ENCODE measurements around the gene XPA.
"Not testable (repeated sequence)": the region's sequence is repeated elsewhere in the genome, so short reads cannot be mapped to it uniquely, and the experiment has no call there.

XPA gene

GRCh38 chr9:97703437-97704344 is 6.6 kb upstream of the XPA start:
- DNase-seq: peak; percentile 14

- not testable (repeated sequence) for DNase-seq
Measured at GRCh38 chr9:97699824-97700223, 2.7 kb upstream of the XPA start.

- not testable (repeated sequence) for DNase-seq
Measured at GRCh38 chr9:97699281-97699680, 2.1 kb upstream of the XPA start.

GRCh38 chr9:97698865-97699264 is 1.7 kb upstream of the XPA start:
- no peak for DNase-seq

GRCh38 chr9:97697837-97698236 is 697 bp upstream of the XPA start:
- DNase-seq: no peak

- no peak for DNase-seq
Measured at GRCh38 chr9:97695995-97696802, 941 bp downstream of the XPA start.

- DNase-seq: no peak
Measured at GRCh38 chr9:97695390-97695789, 1.8 kb downstream of the XPA start.

- DNase-seq: no peak
Measured at GRCh38 chr9:97694769-97695168, 2.4 kb downstream of the XPA start.

- DNase-seq: no peak
Measured at GRCh38 chr9:97689401-97690180, 7.5 kb downstream of the XPA start.

- DNase-seq: no peak
Measured at GRCh38 chr9:97688654-97689053, 8.5 kb downstream of the XPA start.

GRCh38 chr9:97682242-97682641 is 14.9 kb downstream of the XPA start:
- no peak for DNase-seq

- DNase-seq: no peak
Measured at GRCh38 chr9:97675655-97676054, 21.5 kb downstream of the XPA start.

- no peak for DNase-seq
Measured at GRCh38 chr9:97673922-97674321, 23.2 kb downstream of the XPA start.

GRCh38 chr9:97672403-97672802 is 24.7 kb downstream of the XPA start:
- peak; percentile 2 for DNase-seq

GRCh38 chr9:97670586-97670985 is 26.6 kb downstream of the XPA start:
- DNase-seq: no peak

- DNase-seq: no peak
Measured at GRCh38 chr9:97668485-97668884, 28.7 kb downstream of the XPA start.

- no peak for DNase-seq
Measured at GRCh38 chr9:97666907-97667686, 30.0 kb downstream of the XPA start.

- DNase-seq: no peak
Measured at GRCh38 chr9:97665742-97666141, 31.4 kb downstream of the XPA start.

- DNase-seq: no peak
Measured at GRCh38 chr9:97660847-97661246, 36.3 kb downstream of the XPA start.

GRCh38 chr9:97660340-97660739 is 36.8 kb downstream of the XPA start:
- no peak for DNase-seq

- DNase-seq: no peak
Measured at GRCh38 chr9:97659771-97660170, 37.4 kb downstream of the XPA start.

GRCh38 chr9:97658707-97659106 is 38.4 kb downstream of the XPA start:
- no peak for DNase-seq
